K562 (cell line): ENCODE results near the gene AMZ1. TPM values are rescaled to one million over a fixed set of nuclear protein-coding genes. Genes with fewer than 3 reads are reported as not detected.
"Not testable (repeated sequence)": the region's sequence is repeated elsewhere in the genome, so short reads cannot be mapped to it uniquely, and the experiment has no call there.

Experiments
- ATAC-seq: fragments of 200-7000 bp; cut with Tn5 transposase; 3 replicates; pipeline ENCODE4 v1.9.1; 2020; ENCODE audit warnings: moderate library complexity
- BruUV-seq: library from RNA; stranded (reverse); fragments of 400-500 nt; replicated peaks from 2 replicates; lab custom pipeline; 2021; lab: Mats Ljungman, UMichigan
- CTCF ChIA-PET: fragments of 300-600 bp; formaldehyde crosslinking; extraction: SDS; loops from one replicate; lab custom pipeline; 2021; ENCODE audit warnings: low intra/inter-chr PET ratio; lab: Yijun Ruan, JAX
- POLR2A ChIA-PET: fragments of 300-600, 350-650 bp; sonication (Branson Sonifier 250); formaldehyde crosslinking; extraction: SDS; loops from one replicate; lab custom pipeline; 2021; ENCODE audit warnings: antibody characterized with exemption, inconsistent platforms; lab: Yijun Ruan, JAX
- DNase-seq, 4 experiments: peaks; one replicate each; pipeline versions ENCODE4 v3.0.0 to v3.0.0-alpha.2; 2011 to 2018; ENCODE audit warnings: low spot score in 3 of 4, mixed read lengths in 3 of 4; ENCODE audit errors: extremely low read depth in 1 of 4
- FAIRE-seq: peaks from 2 replicates; lab custom pipeline; 2011; peaks lifted over from hg19 to GRCh38; lab: Jason Lieb, UNC
- H2AFZ ChIP-seq: 2 replicates; pipeline ENCODE4 v1.6.0; 2011; ENCODE audit warnings: low read depth, low read length, control low read depth, inconsistent platforms
- H3K27ac ChIP-seq: fragments of 200-600 bp; 3 replicates; pipeline ENCODE4 v1.8.0; 2011; ENCODE audit warnings: low read depth, mild to moderate bottlenecking, control low read depth, inconsistent platforms, low read length, moderate library complexity, mixed read lengths; ENCODE audit errors: extremely low read depth
- H3K27me3 ChIP-seq, 2 experiments: fragments of 300-600 bp in 1 of 2; 2 replicates in 1 of 2; 3 replicates in 1 of 2; pipeline versions ENCODE4 v1.6.0 to v1.8.0; 2011; ENCODE audit warnings: inconsistent platforms in 2 of 2, low read length in 2 of 2, mild to moderate bottlenecking in 1 of 2, mixed read lengths in 1 of 2, moderate library complexity in 1 of 2; ENCODE audit not compliant: control insufficient read depth in 2 of 2, insufficient read depth in 2 of 2
- H3K36me3 ChIP-seq: fragments of 300-600 bp; 3 replicates; pipeline ENCODE4 v1.8.0; 2011; ENCODE audit warnings: mild to moderate bottlenecking, low read length, inconsistent platforms; ENCODE audit not compliant: control insufficient read depth, insufficient read depth
- H3K4me1 ChIP-seq, 2 experiments: fragments of 200-600 bp in 1 of 2; replicated peaks in 1 of 2; 2 replicates in 1 of 2; 3 replicates in 1 of 2; pipeline versions ENCODE4 v1.5.1 to v1.8.0; 2011; ENCODE audit warnings: inconsistent platforms in 2 of 2, low read length in 2 of 2, mild to moderate bottlenecking in 1 of 2, mixed read lengths in 1 of 2, moderate library complexity in 1 of 2; ENCODE audit not compliant: control insufficient read depth in 2 of 2, insufficient read depth in 2 of 2
- H3K4me2 ChIP-seq: 2 replicates; pipeline ENCODE4 v1.6.1; 2011; ENCODE audit warnings: low read length, control low read depth, inconsistent platforms, mixed read lengths; ENCODE audit not compliant: insufficient read depth
- H3K4me3 ChIP-seq: fragments of 200-600 bp; sonication (generic), shearing (Covaris generic); 2 replicates; pipeline ENCODE4 v1.5.1; 2016; ENCODE audit warnings: control low read depth, inconsistent platforms
- H3K79me2 ChIP-seq: fragments of 200-600 bp; 3 replicates; pipeline ENCODE4 v1.8.0; 2011; ENCODE audit warnings: low read length, inconsistent platforms; ENCODE audit not compliant: control insufficient read depth, insufficient read depth
- H3K9ac ChIP-seq, 2 experiments: 2 replicates each; pipeline versions ENCODE4 v1.6.0 to v1.6.1; 2011; ENCODE audit warnings: low read depth in 2 of 2, low read length in 2 of 2, control low read depth in 1 of 2, inconsistent platforms in 1 of 2, mild to moderate bottlenecking in 1 of 2, mixed read lengths in 1 of 2; ENCODE audit not compliant: insufficient read depth in 1 of 2
- H3K9me1 ChIP-seq: one replicate; pipeline ENCODE4 v1.6.0; 2011; ENCODE audit warnings: inconsistent platforms, mild to moderate bottlenecking, low read length, moderate library complexity; ENCODE audit not compliant: control insufficient read depth, insufficient read depth
- H3K9me3 ChIP-seq: replicated peaks from 2 replicates; pipeline ENCODE4 v1.5.1; 2011; ENCODE audit warnings: low read depth, low read length, inconsistent platforms; ENCODE audit not compliant: control insufficient read depth, insufficient read depth
- H4K20me1 ChIP-seq: replicated peaks from 2 replicates; pipeline ENCODE4 v1.6.1; 2011; ENCODE audit warnings: low read length, inconsistent platforms, mixed read lengths; ENCODE audit not compliant: control insufficient read depth, insufficient read depth
- in situ Hi-C: fragments of 300-500 bp; cut with MboI; formaldehyde crosslinking; loops from 4 replicates; pipeline ENCODE4 v1.15.0; 2018; ENCODE audit warnings: inconsistent platforms, mixed read lengths
- intact Hi-C: fragments of 100-400 bp; cut with micrococcal nuclease; formaldehyde crosslinking; loops from 2 replicates; pipeline ENCODE4 v1.14.2; 2022
- polyA plus RNA-seq, 8 experiments: library from polyadenylated mRNA; depleted of rRNA in 4 of 8; stranded (reverse) in 5 of 8; unstranded in 3 of 8; fragments of >200 nt; fragmentation: Nextera tagmentation in 2 of 8; fragmentation: Illumina TruSeq in 1 of 8; extraction: Ambion mirVana in 2 of 8; extraction: Trizol in 1 of 8; gene quantifications; 2 replicates each; pipeline versions ENCODE4 v1.2.1 to v1.2.3, GENCODE V29; 2011 to 2014; ENCODE audit warnings: inconsistent platforms in 1 of 8, missing spikeins in 1 of 8
- total RNA-seq, 7 experiments: library from RNA; depleted of rRNA in 6 of 7; stranded (reverse); fragments of >200 nt in 6 of 7; fragmentation: Illumina TruSeq in 2 of 7; extraction: Trizol in 2 of 7; gene quantifications; 2 replicates each; pipeline versions ENCODE4 v1.2.1 to v1.2.3, GENCODE V29; 2011 to 2021; ENCODE audit warnings: low replicate concordance in 1 of 7
- TF ChIP-seq, protein P1 (sequence below), 2 experiments: fragments of 450-650 bp; IDR thresholded peaks; 2 replicates each; pipeline ENCODE4 v1.6.1; 2018; ENCODE audit warnings: mild to moderate bottlenecking in 2 of 2, low read depth in 1 of 2; ENCODE audit not compliant: partially characterized antibody in 2 of 2

The AMZ1 gene
- total and polyA plus RNA-seq, 9 of the 15 experiments (the other 6 are each of a cell fraction or from before 2014, with no cell fraction given): not detected

DNA sequence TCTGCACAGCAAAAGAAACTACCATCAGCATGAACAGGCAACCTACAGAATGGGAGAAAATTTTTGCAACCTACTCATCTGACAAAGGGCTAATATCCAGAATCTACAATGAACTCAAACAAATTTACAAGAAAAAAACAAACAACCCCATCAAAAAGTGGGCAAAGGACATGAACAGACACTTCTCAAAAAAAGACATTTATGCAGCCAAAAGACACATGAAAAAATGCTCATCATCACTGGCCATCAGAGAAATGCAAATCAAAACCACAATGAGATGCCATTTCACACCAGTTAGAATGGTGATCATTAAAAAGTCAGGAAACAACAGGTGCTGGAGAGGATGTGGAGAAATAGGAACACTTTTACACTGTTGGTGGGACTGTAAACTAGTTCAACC, 60.7 kb downstream of the AMZ1 start:
- H3K4me3 ChIP-seq, POLR2A ChIA-PET, H4K20me1 ChIP-seq, intact Hi-C loops, FAIRE-seq, DNase-seq, H3K9me3 ChIP-seq, H3K27ac ChIP-seq, H3K4me1 ChIP-seq, H2AFZ ChIP-seq, CTCF ChIA-PET, H3K4me2 ChIP-seq, H3K27me3 ChIP-seq, BruUV-seq, H3K9ac ChIP-seq, H3K36me3 ChIP-seq, H3K79me2 ChIP-seq, in situ Hi-C loops, H3K9me1 ChIP-seq, ATAC-seq: not testable (repeated sequence)
- TF ChIP-seq, protein P1, sequence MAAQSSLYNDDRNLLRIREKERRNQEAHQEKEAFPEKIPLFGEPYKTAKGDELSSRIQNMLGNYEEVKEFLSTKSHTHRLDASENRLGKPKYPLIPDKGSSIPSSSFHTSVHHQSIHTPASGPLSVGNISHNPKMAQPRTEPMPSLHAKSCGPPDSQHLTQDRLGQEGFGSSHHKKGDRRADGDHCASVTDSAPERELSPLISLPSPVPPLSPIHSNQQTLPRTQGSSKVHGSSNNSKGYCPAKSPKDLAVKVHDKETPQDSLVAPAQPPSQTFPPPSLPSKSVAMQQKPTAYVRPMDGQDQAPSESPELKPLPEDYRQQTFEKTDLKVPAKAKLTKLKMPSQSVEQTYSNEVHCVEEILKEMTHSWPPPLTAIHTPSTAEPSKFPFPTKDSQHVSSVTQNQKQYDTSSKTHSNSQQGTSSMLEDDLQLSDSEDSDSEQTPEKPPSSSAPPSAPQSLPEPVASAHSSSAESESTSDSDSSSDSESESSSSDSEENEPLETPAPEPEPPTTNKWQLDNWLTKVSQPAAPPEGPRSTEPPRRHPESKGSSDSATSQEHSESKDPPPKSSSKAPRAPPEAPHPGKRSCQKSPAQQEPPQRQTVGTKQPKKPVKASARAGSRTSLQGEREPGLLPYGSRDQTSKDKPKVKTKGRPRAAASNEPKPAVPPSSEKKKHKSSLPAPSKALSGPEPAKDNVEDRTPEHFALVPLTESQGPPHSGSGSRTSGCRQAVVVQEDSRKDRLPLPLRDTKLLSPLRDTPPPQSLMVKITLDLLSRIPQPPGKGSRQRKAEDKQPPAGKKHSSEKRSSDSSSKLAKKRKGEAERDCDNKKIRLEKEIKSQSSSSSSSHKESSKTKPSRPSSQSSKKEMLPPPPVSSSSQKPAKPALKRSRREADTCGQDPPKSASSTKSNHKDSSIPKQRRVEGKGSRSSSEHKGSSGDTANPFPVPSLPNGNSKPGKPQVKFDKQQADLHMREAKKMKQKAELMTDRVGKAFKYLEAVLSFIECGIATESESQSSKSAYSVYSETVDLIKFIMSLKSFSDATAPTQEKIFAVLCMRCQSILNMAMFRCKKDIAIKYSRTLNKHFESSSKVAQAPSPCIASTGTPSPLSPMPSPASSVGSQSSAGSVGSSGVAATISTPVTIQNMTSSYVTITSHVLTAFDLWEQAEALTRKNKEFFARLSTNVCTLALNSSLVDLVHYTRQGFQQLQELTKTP (IDR thresholded peaks at IDR 0.05; ENCODE audit: low read depth in 1 of 2, partially characterized antibody in 2 of 2): peak in 1 of 2 experiments; percentile 92
